ENCODE measurements around the gene FARP1. TPM values are rescaled to one million over a fixed set of nuclear protein-coding genes. Genes with fewer than 3 reads are reported as not detected.

Gene FARP1
- polyA plus RNA-seq, 1 donor, result 73.0 TPM

GRCh38 chr13:98308086-98308911, 165.4 kb downstream of the FARP1 start:
- no peak for DNase-seq (ENCODE audit: low read depth)

- DNase-seq (ENCODE audit: low read depth), result no peak
These were observed 166.9 kb downstream of the FARP1 start for GRCh38 chr13:98309569-98310335.

- DNase-seq (ENCODE audit: low read depth), result no peak
These were observed 167.7 kb downstream of the FARP1 start for GRCh38 chr13:98310485-98311199.

- DNase-seq (ENCODE audit: low read depth), result no peak
These were observed 168.3 kb downstream of the FARP1 start for GRCh38 chr13:98311200-98311548.

GRCh38 chr13:98312606-98313005, 169.7 kb downstream of the FARP1 start:
- no peak for DNase-seq (ENCODE audit: low read depth)

- DNase-seq (ENCODE audit: low read depth), result no peak
These were observed 170.4 kb downstream of the FARP1 start for GRCh38 chr13:98313023-98313921.

GRCh38 chr13:98313922-98314292, 171.0 kb downstream of the FARP1 start:
- DNase-seq (ENCODE audit: low read depth), result no peak

GRCh38 chr13:98315466-98315865, 172.6 kb downstream of the FARP1 start:
- no peak for DNase-seq (ENCODE audit: low read depth)

- no peak for DNase-seq (ENCODE audit: low read depth)
These were observed 173.0 kb downstream of the FARP1 start for GRCh38 chr13:98315902-98316301.

GRCh38 chr13:98317573-98318171, 174.8 kb downstream of the FARP1 start:
- DNase-seq (ENCODE audit: low read depth), result no peak

- no peak for DNase-seq (ENCODE audit: low read depth)
These were observed 175.5 kb downstream of the FARP1 start for GRCh38 chr13:98318263-98318878.

- DNase-seq (ENCODE audit: low read depth), result no peak
These were observed 177.7 kb downstream of the FARP1 start for GRCh38 chr13:98320561-98321105.

GRCh38 chr13:98321395-98321794, 178.5 kb downstream of the FARP1 start:
- no peak for DNase-seq (ENCODE audit: low read depth)

- no peak for DNase-seq (ENCODE audit: low read depth)
These were observed 179.3 kb downstream of the FARP1 start for GRCh38 chr13:98322091-98322718.

- no peak for DNase-seq (ENCODE audit: low read depth)
These were observed 181.2 kb downstream of the FARP1 start for GRCh38 chr13:98324105-98324504.

- DNase-seq (ENCODE audit: low read depth), result no peak
These were observed 182.8 kb downstream of the FARP1 start for GRCh38 chr13:98325724-98326123.

- no peak for DNase-seq (ENCODE audit: low read depth)
These were observed 183.4 kb downstream of the FARP1 start for GRCh38 chr13:98326291-98326690.

GRCh38 chr13:98327371-98328270, 184.7 kb downstream of the FARP1 start:
- DNase-seq (ENCODE audit: low read depth), result no peak

GRCh38 chr13:98328511-98328910, 185.6 kb downstream of the FARP1 start:
- DNase-seq (ENCODE audit: low read depth), result no peak
